Measurements from ENCODE around the gene SEC14L3.

SEC14L3 gene

GRCh38 chr22:30441088-30441487 is 30.7 kb downstream of the SEC14L3 start:
- Histone ChIP-seq H3K27me3 (replicated peaks; ENCODE audit: control insufficient read depth, insufficient read depth, low read length) (peaks cover 5% of the 10 kb centered on the region), H3K9me3 (ENCODE audit: control insufficient read depth, low read length) (no peaks in the 10 kb centered on the region), H3K9ac (ENCODE audit: low read length) (no peak overlapping the region), H3K36me3 (ENCODE audit: control insufficient read depth, insufficient read depth, low read length, severe bottlenecking) (no peaks in the 10 kb centered on the region), H3K4me3 (ENCODE audit: low read length) (no peak overlapping the region), H3K4me1 (ENCODE audit: control insufficient read depth, insufficient read depth, low read length) (peaks cover 12% of the 10 kb centered on the region)
- no peak for DNase-seq (ENCODE audit: low read depth)

- H3K9me3 ChIP-seq (ENCODE audit: control insufficient read depth, low read length): no peaks in the 10 kb centered on the region
- H3K27me3 ChIP-seq (replicated peaks; ENCODE audit: control insufficient read depth, insufficient read depth, low read length): peaks cover 5% of the 10 kb centered on the region
- H3K9ac ChIP-seq (ENCODE audit: low read length): no peak overlapping the region
- H3K36me3 ChIP-seq (ENCODE audit: control insufficient read depth, insufficient read depth, low read length, severe bottlenecking): no peaks in the 10 kb centered on the region
- no peaks in the 10 kb centered on the region for H3K4me1 ChIP-seq (ENCODE audit: control insufficient read depth, insufficient read depth, low read length)
- DNase-seq (ENCODE audit: low read depth): no peak
- H3K4me3 ChIP-seq (ENCODE audit: low read length): no peak overlapping the region
Measured at GRCh38 chr22:30439836-30440235, 32.0 kb downstream of the SEC14L3 start.

GRCh38 chr22:30439226-30439625 is 32.6 kb downstream of the SEC14L3 start:
- Histone ChIP-seq H3K36me3 (ENCODE audit: control insufficient read depth, insufficient read depth, low read length, severe bottlenecking) (no peaks in the 10 kb centered on the region), H3K9me3 (ENCODE audit: control insufficient read depth, low read length) (no peaks in the 10 kb centered on the region), H3K4me1 (ENCODE audit: control insufficient read depth, insufficient read depth, low read length) (no peaks in the 10 kb centered on the region), H3K9ac (ENCODE audit: low read length) (no peak overlapping the region), H3K27me3 (replicated peaks; ENCODE audit: control insufficient read depth, insufficient read depth, low read length) (peaks cover 5% of the 10 kb centered on the region), H3K4me3 (ENCODE audit: low read length) (no peak overlapping the region)
- no peak for DNase-seq (ENCODE audit: low read depth)

- no peaks in the 10 kb centered on the region for H3K4me1 ChIP-seq (ENCODE audit: control insufficient read depth, insufficient read depth, low read length)
- H3K9me3 ChIP-seq (ENCODE audit: control insufficient read depth, low read length): no peaks in the 10 kb centered on the region
- H3K4me3 ChIP-seq (ENCODE audit: low read length): no peak overlapping the region
- no peaks in the 10 kb centered on the region for H3K36me3 ChIP-seq (ENCODE audit: control insufficient read depth, insufficient read depth, low read length, severe bottlenecking)
- DNase-seq (ENCODE audit: low read depth): no peak
- H3K9ac ChIP-seq (ENCODE audit: low read length): no peak overlapping the region
- H3K27me3 ChIP-seq (replicated peaks; ENCODE audit: control insufficient read depth, insufficient read depth, low read length): peaks cover 5% of the 10 kb centered on the region
Measured at GRCh38 chr22:30438559-30438958, 33.3 kb downstream of the SEC14L3 start.

- DNase-seq (ENCODE audit: low read depth): no peak
- Histone ChIP-seq H3K4me1 (ENCODE audit: control insufficient read depth, insufficient read depth, low read length) (no peaks in the 10 kb centered on the region), H3K9ac (ENCODE audit: low read length) (no peak overlapping the region), H3K36me3 (ENCODE audit: control insufficient read depth, insufficient read depth, low read length, severe bottlenecking) (no peaks in the 10 kb centered on the region), H3K9me3 (ENCODE audit: control insufficient read depth, low read length) (no peaks in the 10 kb centered on the region), H3K4me3 (ENCODE audit: low read length) (no peak overlapping the region), H3K27me3 (replicated peaks; ENCODE audit: control insufficient read depth, insufficient read depth, low read length) (peaks cover 5% of the 10 kb centered on the region)
Measured at GRCh38 chr22:30436196-30436595, 35.6 kb downstream of the SEC14L3 start.

- DNase-seq (ENCODE audit: low read depth): no peak
Measured at GRCh38 chr22:30435674-30436126, 36.1 kb downstream of the SEC14L3 start.

GRCh38 chr22:30434843-30435242 is 37.0 kb downstream of the SEC14L3 start:
- H3K4me3 ChIP-seq (ENCODE audit: low read length): no peak overlapping the region
- no peaks in the 10 kb centered on the region for H3K4me1 ChIP-seq (ENCODE audit: control insufficient read depth, insufficient read depth, low read length)
- H3K9me3 ChIP-seq (ENCODE audit: control insufficient read depth, low read length): no peaks in the 10 kb centered on the region
- no peaks in the 10 kb centered on the region for H3K36me3 ChIP-seq (ENCODE audit: control insufficient read depth, insufficient read depth, low read length, severe bottlenecking)
- H3K9ac ChIP-seq (ENCODE audit: low read length): no peak overlapping the region
- no peak for DNase-seq (ENCODE audit: low read depth)
- peaks cover 5% of the 10 kb centered on the region for H3K27me3 ChIP-seq (replicated peaks; ENCODE audit: control insufficient read depth, insufficient read depth, low read length)

More at GRCh38 chr22:30435674-30436126, 36.1 kb downstream of the SEC14L3 start:
- no peaks in the 10 kb centered on the region for H3K9me3 ChIP-seq (ENCODE audit: control insufficient read depth, low read length)
- H3K27me3 ChIP-seq (replicated peaks; ENCODE audit: control insufficient read depth, insufficient read depth, low read length): peaks cover 5% of the 10 kb centered on the region
- no peaks in the 10 kb centered on the region for H3K36me3 ChIP-seq (ENCODE audit: control insufficient read depth, insufficient read depth, low read length, severe bottlenecking)
- no peak overlapping the region for H3K9ac ChIP-seq (ENCODE audit: low read length)
- H3K4me1 ChIP-seq (ENCODE audit: control insufficient read depth, insufficient read depth, low read length): no peaks in the 10 kb centered on the region
- no peak overlapping the region for H3K4me3 ChIP-seq (ENCODE audit: low read length)

DNA sequence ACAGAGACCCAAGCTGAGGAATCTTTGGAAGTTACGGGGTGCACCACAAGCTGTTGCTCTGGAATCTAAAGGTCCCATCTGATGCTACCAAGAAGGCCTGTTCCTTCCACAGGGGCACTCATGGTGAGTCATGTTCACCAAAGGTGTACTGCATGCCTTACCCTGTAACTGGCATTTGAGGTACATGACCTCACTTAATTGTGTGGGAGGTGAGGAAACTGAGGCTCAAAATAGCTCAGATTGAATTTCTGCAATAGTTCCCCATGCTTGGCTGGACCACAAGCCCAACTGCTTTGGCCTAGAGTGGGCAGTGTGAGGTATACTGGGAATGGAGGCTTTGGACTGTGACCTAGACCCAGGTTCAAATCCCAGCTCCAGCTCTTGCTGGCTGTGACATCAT is 38.0 kb downstream of the SEC14L3 start:
- Histone ChIP-seq H3K9me3 (ENCODE audit: control insufficient read depth, low read length) (no peaks in the 10 kb centered on the region), H3K9ac (ENCODE audit: low read length) (no peak overlapping the region), H3K27me3 (replicated peaks; ENCODE audit: control insufficient read depth, insufficient read depth, low read length) (peaks cover 5% of the 10 kb centered on the region), H3K36me3 (ENCODE audit: control insufficient read depth, insufficient read depth, low read length, severe bottlenecking) (no peaks in the 10 kb centered on the region), H3K4me3 (ENCODE audit: low read length) (no peak overlapping the region), H3K4me1 (ENCODE audit: control insufficient read depth, insufficient read depth, low read length) (no peaks in the 10 kb centered on the region)
- DNase-seq (ENCODE audit: low read depth): no peak

- DNase-seq (ENCODE audit: low read depth): no peak
- Histone ChIP-seq H3K9ac (ENCODE audit: low read length) (no peak overlapping the region), H3K9me3 (ENCODE audit: control insufficient read depth, low read length) (no peaks in the 10 kb centered on the region), H3K27me3 (replicated peaks; ENCODE audit: control insufficient read depth, insufficient read depth, low read length) (peaks cover 1% of the 10 kb centered on the region), H3K4me1 (ENCODE audit: control insufficient read depth, insufficient read depth, low read length) (no peaks in the 10 kb centered on the region), H3K4me3 (ENCODE audit: low read length) (no peak overlapping the region), H3K36me3 (ENCODE audit: control insufficient read depth, insufficient read depth, low read length, severe bottlenecking) (peaks cover 4% of the 10 kb centered on the region)
Measured at GRCh38 chr22:30433227-30433626, 38.6 kb downstream of the SEC14L3 start.

- DNase-seq (ENCODE audit: low read depth): no peak
- no peaks in the 10 kb centered on the region for H3K27me3 ChIP-seq (replicated peaks; ENCODE audit: control insufficient read depth, insufficient read depth, low read length)
- H3K36me3 ChIP-seq (ENCODE audit: control insufficient read depth, insufficient read depth, low read length, severe bottlenecking): peaks cover 4% of the 10 kb centered on the region
- H3K4me1 ChIP-seq (ENCODE audit: control insufficient read depth, insufficient read depth, low read length): no peaks in the 10 kb centered on the region
- H3K9me3 ChIP-seq (ENCODE audit: control insufficient read depth, low read length): no peaks in the 10 kb centered on the region
- H3K4me3 ChIP-seq (ENCODE audit: low read length): no peak overlapping the region
- no peak overlapping the region for H3K9ac ChIP-seq (ENCODE audit: low read length)
Measured at GRCh38 chr22:30432520-30432919, 39.3 kb downstream of the SEC14L3 start.

DNA sequence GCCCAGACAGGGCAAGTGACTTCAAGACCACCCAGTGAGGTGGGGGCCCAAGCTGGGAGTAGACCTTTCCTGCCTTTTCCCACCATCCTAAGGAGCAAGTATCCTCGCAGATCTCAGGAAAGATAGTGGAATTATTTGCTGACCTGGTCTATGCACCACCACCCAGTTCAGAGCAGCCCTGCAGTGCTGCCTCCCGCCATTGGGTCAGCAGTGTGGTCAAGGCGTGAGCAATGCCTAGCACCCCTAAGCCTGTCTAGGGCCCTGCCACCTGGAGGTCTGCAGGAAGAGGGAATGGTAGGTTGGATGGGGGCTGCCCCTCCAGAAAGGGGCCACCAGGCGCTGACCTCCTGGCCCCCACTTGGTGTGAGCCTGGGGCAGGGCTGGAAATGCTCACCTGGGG is 39.7 kb downstream of the SEC14L3 start:
- no peaks in the 10 kb centered on the region for H3K4me1 ChIP-seq (ENCODE audit: control insufficient read depth, insufficient read depth, low read length)
- H3K36me3 ChIP-seq (ENCODE audit: control insufficient read depth, insufficient read depth, low read length, severe bottlenecking): peaks cover 4% of the 10 kb centered on the region
- H3K9ac ChIP-seq (ENCODE audit: low read length): no peak overlapping the region
- no peaks in the 10 kb centered on the region for H3K9me3 ChIP-seq (ENCODE audit: control insufficient read depth, low read length)
- no peak for DNase-seq (ENCODE audit: low read depth)
- no peak overlapping the region for H3K4me3 ChIP-seq (ENCODE audit: low read length)
- no peaks in the 10 kb centered on the region for H3K27me3 ChIP-seq (replicated peaks; ENCODE audit: control insufficient read depth, insufficient read depth, low read length)

- Histone ChIP-seq H3K4me3 (ENCODE audit: low read length) (no peak overlapping the region), H3K9me3 (ENCODE audit: control insufficient read depth, low read length) (no peaks in the 10 kb centered on the region), H3K4me1 (ENCODE audit: control insufficient read depth, insufficient read depth, low read length) (peaks cover 6% of the 10 kb centered on the region), H3K9ac (ENCODE audit: low read length) (no peak overlapping the region), H3K27me3 (replicated peaks; ENCODE audit: control insufficient read depth, insufficient read depth, low read length) (no peaks in the 10 kb centered on the region), H3K36me3 (ENCODE audit: control insufficient read depth, insufficient read depth, low read length, severe bottlenecking) (peaks cover 4% of the 10 kb centered on the region)
- no peak for DNase-seq (ENCODE audit: low read depth)
Measured at GRCh38 chr22:30430933-30431332, 40.9 kb downstream of the SEC14L3 start.
